NCI-H1417 treated with DMSO at 0.1 percent for 48 hours (cell line): ENCODE measurements around the gene PLCXD3.
"Not testable (repeated sequence)": the region's sequence is repeated elsewhere in the genome, so short reads cannot be mapped to it uniquely, and the experiment has no call there.

Source experiments
- DNase-seq: peaks from one replicate; lab custom pipeline; 2025; lab: John Stamatoyannopoulos, UW

PLCXD3 gene

GRCh38 chr5:41485533-41485932 lies 24.9 kb downstream of the PLCXD3 start:
- no peak for DNase-seq

- no peak for DNase-seq
Measured at GRCh38 chr5:41482715-41483114, 27.7 kb downstream of the PLCXD3 start.

- DNase-seq, result no peak
Measured at GRCh38 chr5:41482173-41482572, 28.2 kb downstream of the PLCXD3 start.

GRCh38 chr5:41471571-41472208 lies 38.7 kb downstream of the PLCXD3 start:
- not testable (repeated sequence) for DNase-seq

- no peak for DNase-seq
Measured at GRCh38 chr5:41465493-41466171, 44.8 kb downstream of the PLCXD3 start.

- DNase-seq, result no peak
Measured at GRCh38 chr5:41459557-41459956, 50.8 kb downstream of the PLCXD3 start.

GRCh38 chr5:41457094-41457493 lies 53.3 kb downstream of the PLCXD3 start:
- no peak for DNase-seq

- DNase-seq, result no peak
Measured at GRCh38 chr5:41452506-41452905, 57.9 kb downstream of the PLCXD3 start.

GRCh38 chr5:41447650-41448510 lies 62.5 kb downstream of the PLCXD3 start:
- DNase-seq, result peak; percentile 14

- no peak for DNase-seq
Measured at GRCh38 chr5:41445937-41446563, 64.4 kb downstream of the PLCXD3 start.

GRCh38 chr5:41435276-41435675 lies 75.1 kb downstream of the PLCXD3 start:
- no peak for DNase-seq

- no peak for DNase-seq
Measured at GRCh38 chr5:41433552-41434181, 76.7 kb downstream of the PLCXD3 start.

GRCh38 chr5:41432481-41433253 lies 77.7 kb downstream of the PLCXD3 start:
- no peak for DNase-seq

GRCh38 chr5:41427505-41427904 lies 82.9 kb downstream of the PLCXD3 start:
- no peak for DNase-seq

GRCh38 chr5:41425736-41426135 lies 84.7 kb downstream of the PLCXD3 start:
- no peak for DNase-seq

GRCh38 chr5:41420492-41421067 lies 89.8 kb downstream of the PLCXD3 start:
- DNase-seq, result no peak

GRCh38 chr5:41418220-41419031 lies 92.0 kb downstream of the PLCXD3 start:
- DNase-seq, result no peak

- no peak for DNase-seq
Measured at GRCh38 chr5:41416336-41416735, 94.1 kb downstream of the PLCXD3 start.

- DNase-seq, result no peak
Measured at GRCh38 chr5:41415242-41415641, 95.2 kb downstream of the PLCXD3 start.

- DNase-seq, result no peak
Measured at GRCh38 chr5:41414598-41414997, 95.8 kb downstream of the PLCXD3 start.
